ENCODE results near the gene GOLIM4. TPM values are rescaled to one million over a fixed set of nuclear protein-coding genes. Genes with fewer than 3 reads are reported as not detected.
A peak's percentile ranks its signal among the peaks of the same experiment; 100 is the strongest.

Gene GOLIM4
- total and polyA plus RNA-seq, 2 experiments from 2014 or later: 45.3 to 67.2 TPM

- TF ChIP-seq EZH2 (IDR thresholded peaks at IDR 0.05; ENCODE audit: borderline replicate concordance) (no peak), CTCF (IDR thresholded peaks at IDR 0.05; ENCODE audit: poor library complexity) (peak; percentile 17), EZH2phosphoT487 (IDR thresholded peaks at IDR 0.05; ENCODE audit: low read depth, severe bottlenecking, unreplicated experiment) (no peak)
- no peaks in the 10 kb centered on the region for H3K9me3 ChIP-seq (ENCODE audit: low read depth)
- peak overlapping the region; percentile 5 for H2AFZ ChIP-seq
- H4K20me1 ChIP-seq (ENCODE audit: insufficient read depth, poor library complexity, severe bottlenecking): peaks cover 18% of the 10 kb centered on the region
- H3K36me3 ChIP-seq (replicated peaks; ENCODE audit: insufficient read depth, low read depth): no peaks in the 10 kb centered on the region
- H3K27me3 ChIP-seq: no peaks in the 10 kb centered on the region
- WGBS (ENCODE audit: low lambda C conversion rate, missing lambda C conversion rate): 64% methylated on average over 3 of the region's 3 CpGs
- H3K4me3 ChIP-seq: no peak overlapping the region
- peak overlapping the region; percentile 52 for H3K4me2 ChIP-seq
- peaks cover 44% of the 10 kb centered on the region for H3K4me1 ChIP-seq (ENCODE audit: insufficient read depth)
- H3K9me2 ChIP-seq (replicated peaks; ENCODE audit: insufficient read depth): no peaks in the 10 kb centered on the region
- no peak for DNase-seq (ENCODE audit: low spot score)
- peaks cover 100% of the 10 kb centered on the region for H3K79me2 ChIP-seq
- peak overlapping the region; percentile 51 for H3K27ac ChIP-seq
Measured at GRCh38 chr3:168088106-168088720, 7.5 kb downstream of the GOLIM4 start.

GRCh38 chr3:168087539-168087938 lies 8.2 kb downstream of the GOLIM4 start:
- Histone ChIP-seq H3K27me3 (no peaks in the 10 kb centered on the region), H3K36me3 (replicated peaks; ENCODE audit: insufficient read depth, low read depth) (no peaks in the 10 kb centered on the region), H3K79me2 (peaks cover 100% of the 10 kb centered on the region), H3K4me1 (ENCODE audit: insufficient read depth) (peaks cover 44% of the 10 kb centered on the region), H3K9me3 (ENCODE audit: low read depth) (no peaks in the 10 kb centered on the region), H3K9me2 (replicated peaks; ENCODE audit: insufficient read depth) (no peaks in the 10 kb centered on the region), H3K4me3 (no peak overlapping the region), H2AFZ (no peak overlapping the region), H3K27ac (peak overlapping the region; percentile 51), H4K20me1 (ENCODE audit: insufficient read depth, poor library complexity, severe bottlenecking) (peaks cover 15% of the 10 kb centered on the region), H3K4me2 (peak overlapping the region; percentile 52)
- 88% methylated on average over 2 of the region's 2 CpGs for WGBS (ENCODE audit: low lambda C conversion rate, missing lambda C conversion rate)
- TF ChIP-seq CTCF (IDR thresholded peaks at IDR 0.05; ENCODE audit: poor library complexity) (no peak), EZH2phosphoT487 (IDR thresholded peaks at IDR 0.05; ENCODE audit: low read depth, severe bottlenecking, unreplicated experiment) (no peak), EZH2 (IDR thresholded peaks at IDR 0.05; ENCODE audit: borderline replicate concordance) (no peak)
- DNase-seq (ENCODE audit: low spot score): no peak

- H2AFZ ChIP-seq: no peak overlapping the region
- H3K9me2 ChIP-seq (replicated peaks; ENCODE audit: insufficient read depth): no peaks in the 10 kb centered on the region
- peaks cover 14% of the 10 kb centered on the region for H4K20me1 ChIP-seq (ENCODE audit: insufficient read depth, poor library complexity, severe bottlenecking)
- WGBS (ENCODE audit: low lambda C conversion rate, missing lambda C conversion rate): 74% methylated on average over 3 of the region's 3 CpGs
- no peak overlapping the region for H3K4me2 ChIP-seq
- peaks cover 44% of the 10 kb centered on the region for H3K4me1 ChIP-seq (ENCODE audit: insufficient read depth)
- no peak overlapping the region for H3K4me3 ChIP-seq
- H3K27me3 ChIP-seq: no peaks in the 10 kb centered on the region
- TF ChIP-seq EZH2 (IDR thresholded peaks at IDR 0.05; ENCODE audit: borderline replicate concordance): no peak
- no peak for TF ChIP-seq EZH2phosphoT487 (IDR thresholded peaks at IDR 0.05; ENCODE audit: low read depth, severe bottlenecking, unreplicated experiment)
- TF ChIP-seq CTCF (IDR thresholded peaks at IDR 0.05; ENCODE audit: poor library complexity): no peak
- H3K36me3 ChIP-seq (replicated peaks; ENCODE audit: insufficient read depth, low read depth): no peaks in the 10 kb centered on the region
- H3K9me3 ChIP-seq (ENCODE audit: low read depth): no peaks in the 10 kb centered on the region
- peaks cover 100% of the 10 kb centered on the region for H3K79me2 ChIP-seq
- no peak overlapping the region for H3K27ac ChIP-seq
- no peak for DNase-seq (ENCODE audit: low spot score)
Measured at GRCh38 chr3:168086541-168087260, 9.0 kb downstream of the GOLIM4 start.
